HEK293 (cell line): Measurements from ENCODE around the gene SYT2.

ENCODE experiments used
- CTCF ChIA-PET: fragments of 350-600 bp; formaldehyde crosslinking; extraction: SDS; loops from one replicate; lab custom pipeline; 2021; ENCODE audit warnings: antibody characterized with exemption; lab: Yijun Ruan, JAX
- POLR2A ChIA-PET: fragments of 300-600 bp; formaldehyde crosslinking; extraction: SDS; loops from one replicate; lab custom pipeline; 2020; ENCODE audit warnings: antibody characterized with exemption, inconsistent platforms; lab: Yijun Ruan, JAX
- H3K27ac ChIP-seq: fragments of 200-500 bp; sonication (Bioruptor generic); 2 replicates; pipeline ENCODE4 v1.5.1; 2014; ENCODE audit warnings: low read depth, low read length, control low read depth, inconsistent platforms; ENCODE audit errors: extremely low read depth
- H3K36me3 ChIP-seq, 2 experiments: fragments of 200-500 bp in 1 of 2; sonication (Bioruptor generic) in 1 of 2; 1 replicate in 1 of 2; 2 replicates in 1 of 2; pipeline ENCODE4 v1.5.1; 2014 to 2017; ENCODE audit warnings: inconsistent platforms in 2 of 2, low read length in 2 of 2; ENCODE audit not compliant: control insufficient read depth in 2 of 2, insufficient read depth in 1 of 2
- H3K4me1 ChIP-seq: fragments of 200-500 bp; sonication (Bioruptor generic); 2 replicates; pipeline ENCODE4 v1.5.1; 2014; ENCODE audit warnings: mild to moderate bottlenecking, low read length, inconsistent platforms; ENCODE audit not compliant: control insufficient read depth, insufficient read depth
- H3K4me3 ChIP-seq: 2 replicates; pipeline ENCODE4 v1.5.1; 2011; ENCODE audit warnings: low read depth, mild to moderate bottlenecking, control low read depth, low read length, moderate library complexity
- H3K9me3 ChIP-seq: fragments of 200-500 bp; sonication (Bioruptor generic); 2 replicates; pipeline ENCODE4 v1.5.1; 2014; ENCODE audit warnings: low read depth, low read length, inconsistent platforms; ENCODE audit not compliant: control insufficient read depth, insufficient read depth
- CTCF ChIP-seq: fragments of 450-650 bp; formaldehyde crosslinking; IDR thresholded peaks from 2 replicates; pipeline ENCODE4 v1.5.1; 2016; ENCODE audit warnings: missing biosample characterization, missing genetic modification characterization
- GLI4 ChIP-seq: fragments of 450-650 bp; formaldehyde crosslinking; IDR thresholded peaks from 2 replicates; pipeline ENCODE4 v1.5.1; 2016; ENCODE audit warnings: missing biosample characterization, missing genetic modification characterization
- KLF8 ChIP-seq: fragments of 450-650 bp; formaldehyde crosslinking; IDR thresholded peaks from 2 replicates; pipeline ENCODE4 v1.5.1; 2016; ENCODE audit warnings: missing biosample characterization, missing genetic modification characterization
- MZF1 ChIP-seq: fragments of 450-650 bp; formaldehyde crosslinking; IDR thresholded peaks from 2 replicates; pipeline ENCODE4 v1.5.1; 2017; ENCODE audit warnings: missing biosample characterization, missing genetic modification characterization, borderline replicate concordance
- TSHZ1 ChIP-seq: fragments of 450-650 bp; formaldehyde crosslinking; IDR thresholded peaks from 2 replicates; pipeline ENCODE4 v1.5.1; 2016; ENCODE audit warnings: missing biosample characterization, missing genetic modification characterization, borderline replicate concordance
- ZBTB1 ChIP-seq: fragments of 450-650 bp; formaldehyde crosslinking; IDR thresholded peaks from 2 replicates; pipeline ENCODE4 v1.5.1; 2016; ENCODE audit warnings: missing biosample characterization, missing genetic modification characterization
- ZNF280D ChIP-seq: fragments of 450-650 bp; formaldehyde crosslinking; IDR thresholded peaks from 2 replicates; pipeline ENCODE4 v1.5.1; 2016; ENCODE audit warnings: missing biosample characterization, missing genetic modification characterization
- ZNF311 ChIP-seq: fragments of 450-650 bp; formaldehyde crosslinking; IDR thresholded peaks from 2 replicates; pipeline ENCODE4 v1.5.1; 2017; ENCODE audit warnings: missing biosample characterization, missing genetic modification characterization, borderline replicate concordance
- ZNF501 ChIP-seq: fragments of 450-650 bp; formaldehyde crosslinking; IDR thresholded peaks from 2 replicates; pipeline ENCODE4 v1.5.1; 2016; ENCODE audit warnings: missing biosample characterization, missing genetic modification characterization
- ZNF529 ChIP-seq: fragments of 450-650 bp; formaldehyde crosslinking; IDR thresholded peaks from 2 replicates; pipeline ENCODE4 v1.5.1; 2017; ENCODE audit warnings: missing genetic modification characterization, missing biosample characterization; ENCODE audit not compliant: insufficient replicate concordance
- TF ChIP-seq, protein P1 (sequence below): fragments of 450-650 bp; formaldehyde crosslinking; IDR thresholded peaks from 2 replicates; pipeline ENCODE4 v1.5.1; 2016; ENCODE audit warnings: missing biosample characterization, missing genetic modification characterization

The SYT2 gene

DNA sequence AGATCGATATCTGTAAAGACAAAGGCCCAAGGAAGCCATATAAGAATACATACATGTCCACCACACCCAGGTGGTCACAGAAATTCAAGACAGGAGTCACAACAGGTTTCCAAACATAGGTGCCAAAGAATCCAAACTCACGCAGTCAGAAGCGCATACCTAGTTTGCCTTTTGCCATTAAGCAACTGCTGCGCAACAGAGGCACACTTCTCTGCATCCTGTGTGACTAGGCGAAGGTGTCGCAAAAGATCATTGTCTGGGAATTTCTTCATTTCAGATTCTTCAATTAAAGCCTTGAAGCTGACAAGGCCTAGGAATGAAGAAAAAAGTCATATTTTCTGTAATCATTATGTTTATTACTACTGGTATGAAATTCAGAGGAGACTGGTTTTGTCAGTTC lies 32.2 kb upstream of the SYT2 start:
- Histone ChIP-seq H3K9me3 (no peaks in the 10 kb centered on the region), H3K4me1 (no peaks in the 10 kb centered on the region)
- TF ChIP-seq, protein P1, sequence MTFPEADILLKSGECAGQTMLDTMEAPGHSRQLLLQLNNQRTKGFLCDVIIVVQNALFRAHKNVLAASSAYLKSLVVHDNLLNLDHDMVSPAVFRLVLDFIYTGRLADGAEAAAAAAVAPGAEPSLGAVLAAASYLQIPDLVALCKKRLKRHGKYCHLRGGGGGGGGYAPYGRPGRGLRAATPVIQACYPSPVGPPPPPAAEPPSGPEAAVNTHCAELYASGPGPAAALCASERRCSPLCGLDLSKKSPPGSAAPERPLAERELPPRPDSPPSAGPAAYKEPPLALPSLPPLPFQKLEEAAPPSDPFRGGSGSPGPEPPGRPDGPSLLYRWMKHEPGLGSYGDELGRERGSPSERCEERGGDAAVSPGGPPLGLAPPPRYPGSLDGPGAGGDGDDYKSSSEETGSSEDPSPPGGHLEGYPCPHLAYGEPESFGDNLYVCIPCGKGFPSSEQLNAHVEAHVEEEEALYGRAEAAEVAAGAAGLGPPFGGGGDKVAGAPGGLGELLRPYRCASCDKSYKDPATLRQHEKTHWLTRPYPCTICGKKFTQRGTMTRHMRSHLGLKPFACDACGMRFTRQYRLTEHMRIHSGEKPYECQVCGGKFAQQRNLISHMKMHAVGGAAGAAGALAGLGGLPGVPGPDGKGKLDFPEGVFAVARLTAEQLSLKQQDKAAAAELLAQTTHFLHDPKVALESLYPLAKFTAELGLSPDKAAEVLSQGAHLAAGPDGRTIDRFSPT, result no peak
- TF ChIP-seq ZNF529 (tag by site-specific recombination), result no peak
- TF ChIP-seq MZF1 (tag by site-specific recombination), result no peak
- no peak for TF ChIP-seq GLI4
- TF ChIP-seq KLF8 (tag by site-specific recombination), result no peak
- TF ChIP-seq, all 188 proteins: peak for 0
- POLR2A ChIA-PET, result no interaction called here
- no peak overlapping the region for H3K4me3 ChIP-seq
- no peak overlapping the region for H3K27ac ChIP-seq
- CTCF ChIA-PET, result no interaction called here
- peaks cover 35 to 84% of the 10 kb centered on the region in 2 experiments for H3K36me3 ChIP-seq

DNA sequence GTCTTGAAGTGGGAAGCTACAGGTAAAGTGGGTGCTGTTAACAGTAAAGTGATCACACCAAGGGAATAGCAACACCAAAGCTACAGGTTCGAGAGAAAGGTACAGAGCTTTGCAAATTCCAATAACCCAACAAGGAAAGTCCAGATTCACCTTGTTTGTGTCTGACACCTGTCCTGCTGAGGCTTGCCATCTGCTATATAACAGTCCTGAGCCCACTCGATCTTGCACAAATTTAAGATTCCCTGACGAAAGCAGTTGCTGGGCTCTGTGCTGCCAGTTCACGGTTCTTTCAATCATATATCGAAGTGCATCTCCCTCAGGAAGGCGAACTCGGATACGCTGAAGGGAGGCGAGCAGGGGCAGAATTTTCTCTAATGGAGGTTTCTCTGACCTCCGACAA lies 23.0 kb upstream of the SYT2 start:
- no peaks in the 10 kb centered on the region for H3K4me1 ChIP-seq
- no peak overlapping the region for H3K4me3 ChIP-seq
- ChIA-PET POLR2A (no interaction called here), CTCF (interaction anchor here (1.2 kb wide), 1 partner anchor 483 kb away, joined by 3 read pairs; no protein-coding TSS in a partner anchor)
- TF ChIP-seq ZNF280D (tag by site-specific recombination), result no peak
- TF ChIP-seq ZBTB1 (tag by site-specific recombination), result no peak
- no peak for TF ChIP-seq ZNF501 (tag by site-specific recombination)
- TF ChIP-seq ZNF311 (tag by site-specific recombination), result no peak
- TF ChIP-seq TSHZ1 (tag by site-specific recombination), result no peak
- no peak for TF ChIP-seq CTCF
- no peaks in the 10 kb centered on the region for H3K9me3 ChIP-seq
- peaks cover 28 to 100% of the 10 kb centered on the region in 2 experiments for H3K36me3 ChIP-seq
- no peak overlapping the region for H3K27ac ChIP-seq
